ENCODE measurements around the gene PLXNA4. TPM values are rescaled to one million over a fixed set of nuclear protein-coding genes. Genes with fewer than 3 reads are reported as not detected.

The PLXNA4 gene
- total and polyA plus RNA-seq, 2 experiments from 2014 or later = 0.08 to 0.80 TPM

GRCh38 chr7:132115758-132116157 lies 460.5 kb downstream of the PLXNA4 start:
- H3K4me2 ChIP-seq = no peak overlapping the region
- H3K9me2 ChIP-seq (ENCODE audit: insufficient read depth) = no peaks in the 10 kb centered on the region
- H3K4me3 Mint-ChIP-seq = no peak overlapping the region
- no peaks in the 10 kb centered on the region for H3K9me3 Mint-ChIP-seq
- TF ChIP-seq ZNF114 (CRISPR knock-in tag; IDR thresholded peaks at IDR 0.05) = no peak
- no peak for TF ChIP-seq EZH2 (IDR thresholded peaks at IDR 0.05; ENCODE audit: low read depth, unreplicated experiment)
- no peak for TF ChIP-seq POLR2AphosphoS5 (IDR thresholded peaks at IDR 0.05; ENCODE audit: low read depth)
- TF ChIP-seq ETS1 (IDR thresholded peaks at IDR 0.05) = no peak
- no peak for TF ChIP-seq REST (IDR thresholded peaks at IDR 0.05; ENCODE audit: unreplicated experiment)
- no peak for TF ChIP-seq NANOG (IDR thresholded peaks at IDR 0.05; ENCODE audit: borderline replicate concordance)
- TF ChIP-seq JUNB (IDR thresholded peaks at IDR 0.05; ENCODE audit: unreplicated experiment) = no peak
- TF ChIP-seq ZNF331 (CRISPR knock-in tag; IDR thresholded peaks at IDR 0.05; ENCODE audit: low read depth) = no peak
- TF ChIP-seq CREB1 (CRISPR knock-in tag; IDR thresholded peaks at IDR 0.05; ENCODE audit: low read depth) = no peak
- TF ChIP-seq STAT1 (IDR thresholded peaks at IDR 0.05; ENCODE audit: unreplicated experiment) = no peak
- TF ChIP-seq ZNF462 (CRISPR knock-in tag; IDR thresholded peaks at IDR 0.05) = no peak
- no peak for TF ChIP-seq EZH2phosphoT487 (IDR thresholded peaks at IDR 0.05; ENCODE audit: unreplicated experiment)
- no peak for TF ChIP-seq CTCF (conservative IDR thresholded peaks at IDR 0.05; ENCODE audit: low read depth in 2 of 2)
- peaks cover 7% of the 10 kb centered on the region for H3K4me1 Mint-ChIP-seq
- no peak overlapping the region for H3K27ac Mint-ChIP-seq
- no peaks in the 10 kb centered on the region for H4K20me1 ChIP-seq (replicated peaks; ENCODE audit: insufficient read depth)
- no peaks in the 10 kb centered on the region for H3F3A ChIP-seq (replicated peaks; ENCODE audit: low read depth)
- no peaks in the 10 kb centered on the region for H3K4me1 ChIP-seq (ENCODE audit: insufficient read depth)
- H3K27me3 Mint-ChIP-seq (ENCODE audit: insufficient read depth, low read depth, poor library complexity) = peaks cover 3% of the 10 kb centered on the region
- H3K36me3 Mint-ChIP-seq (ENCODE audit: low read depth) = no peaks in the 10 kb centered on the region
- H3K79me2 ChIP-seq (replicated peaks; ENCODE audit: insufficient read depth) = no peaks in the 10 kb centered on the region
- H3K4me3 ChIP-seq = no peak overlapping the region
- DNase-seq (ENCODE audit: low spot score) (no peak), ATAC-seq (no peak)
- H3K27me3 ChIP-seq (ENCODE audit: insufficient read depth) = no peaks in the 10 kb centered on the region
- no peaks in the 10 kb centered on the region for H3K36me3 ChIP-seq (ENCODE audit: insufficient read depth)
- no peak overlapping the region for H3K27ac ChIP-seq (ENCODE audit: low read depth)
- no peak overlapping the region for H2AFZ ChIP-seq

Data from GM23338 (cell line).